ENCODE results near the gene KLHL7.
A peak's percentile ranks its signal among the peaks of the same experiment; 100 is the strongest.

The KLHL7 gene

GRCh38 chr7:23105644-23106056 lies at the start of gene KLHL7:
Gene KLHL7, plus strand, starts transcription at chr7:23105785. Its CDS starts 242 bp downstream, at chr7:23106027.
- DNase-seq (ENCODE audit: low spot score): peak; percentile 95

GRCh38 chr7:23058408-23059096 lies 47.0 kb upstream of the KLHL7 start:
- no peak for DNase-seq (ENCODE audit: low spot score)

GRCh38 chr7:23061327-23061726 lies 44.3 kb upstream of the KLHL7 start:
- DNase-seq (ENCODE audit: low spot score): no peak

- no peak for DNase-seq (ENCODE audit: low spot score)
These were observed 43.1 kb upstream of the KLHL7 start for GRCh38 chr7:23062452-23062851.

- DNase-seq (ENCODE audit: low spot score): no peak
These were observed 39.6 kb upstream of the KLHL7 start for GRCh38 chr7:23065974-23066373.

- DNase-seq (ENCODE audit: low spot score): no peak
These were observed 38.3 kb upstream of the KLHL7 start for GRCh38 chr7:23067271-23067670.

GRCh38 chr7:23072048-23072447 lies 33.5 kb upstream of the KLHL7 start:
- peak; percentile 9 for DNase-seq (ENCODE audit: low spot score)

GRCh38 chr7:23072922-23073321 lies 32.7 kb upstream of the KLHL7 start:
- no peak for DNase-seq (ENCODE audit: low spot score)

GRCh38 chr7:23074443-23075261 lies 30.9 kb upstream of the KLHL7 start:
- DNase-seq (ENCODE audit: low spot score): no peak

GRCh38 chr7:23075571-23075970 lies 30.0 kb upstream of the KLHL7 start:
- DNase-seq (ENCODE audit: low spot score): no peak

GRCh38 chr7:23076772-23077171 lies 28.8 kb upstream of the KLHL7 start:
- no peak for DNase-seq (ENCODE audit: low spot score)

GRCh38 chr7:23093111-23093510 lies 12.5 kb upstream of the KLHL7 start:
- no peak for DNase-seq (ENCODE audit: low spot score)

GRCh38 chr7:23093546-23093945 lies 12.0 kb upstream of the KLHL7 start:
- DNase-seq (ENCODE audit: low spot score): no peak

- no peak for DNase-seq (ENCODE audit: low spot score)
These were observed 8.9 kb upstream of the KLHL7 start for GRCh38 chr7:23096518-23097290.

GRCh38 chr7:23098029-23098428 lies 7.6 kb upstream of the KLHL7 start:
- DNase-seq (ENCODE audit: low spot score): no peak

GRCh38 chr7:23098460-23098859 lies 7.1 kb upstream of the KLHL7 start:
- DNase-seq (ENCODE audit: low spot score): no peak

GRCh38 chr7:23100697-23101096 lies 4.9 kb upstream of the KLHL7 start:
- DNase-seq (ENCODE audit: low spot score): no peak

- no peak for DNase-seq (ENCODE audit: low spot score)
These were observed 420 bp upstream of the KLHL7 start for GRCh38 chr7:23105086-23105643.

GRCh38 chr7:23106057-23106822 lies 655 bp downstream of the KLHL7 start:
- DNase-seq (ENCODE audit: low spot score): peak; percentile 63

GRCh38 chr7:23106823-23107663 lies 1.5 kb downstream of the KLHL7 start:
- peak; percentile 31 for DNase-seq (ENCODE audit: low spot score)

- no peak for DNase-seq (ENCODE audit: low spot score)
These were observed 2.2 kb downstream of the KLHL7 start for GRCh38 chr7:23107781-23108180.

Measured in cerebellar cortex (tissue), 1 donor.